Stimulated activated naive CD8-positive, alpha-beta T cell treated with anti-CD3 and anti-CD28 coated beads, Interleukin-15, amount 100 ng/mL, for 72 hours (primary cell): Measurements from ENCODE around the gene ACER3.
"Not testable (repeated sequence)": the region's sequence is repeated elsewhere in the genome, so short reads cannot be mapped to it uniquely, and the experiment has no call there.

Experiments used
- ATAC-seq: fragments of 150-1000 bp; cut with Tn5 transposase; 2 replicates; pipeline ENCODE4 v1.10.0; 2021; ENCODE audit warnings: mild to moderate bottlenecking, moderate library complexity
- DNase-seq, 2 donors: peaks; one replicate each; pipeline ENCODE4 v3.0.0; 2021 to 2022
- H3K27ac Mint-ChIP-seq, 2 donors: one replicate each; pipeline ENCODE4 v1.8.0; 2022; ENCODE audit warnings: mild to moderate bottlenecking in 2 of 2, mixed read lengths in 2 of 2, moderate library complexity in 2 of 2
- H3K27me3 Mint-ChIP-seq: one replicate; pipeline ENCODE4 v1.8.0; 2022; ENCODE audit warnings: mixed read lengths
- H3K4me1 Mint-ChIP-seq: one replicate; pipeline ENCODE4 v1.8.0; 2022; ENCODE audit warnings: mild to moderate bottlenecking, mixed read lengths
- H3K4me3 Mint-ChIP-seq, 2 donors: one replicate each; pipeline ENCODE4 v1.8.0; 2022; ENCODE audit warnings: mild to moderate bottlenecking in 2 of 2, mixed read lengths in 2 of 2, moderate library complexity in 1 of 2
- H3K9me3 Mint-ChIP-seq, 2 donors: one replicate each; pipeline ENCODE4 v1.8.0; 2022; ENCODE audit warnings: mixed read lengths in 2 of 2

The ACER3 gene

DNA sequence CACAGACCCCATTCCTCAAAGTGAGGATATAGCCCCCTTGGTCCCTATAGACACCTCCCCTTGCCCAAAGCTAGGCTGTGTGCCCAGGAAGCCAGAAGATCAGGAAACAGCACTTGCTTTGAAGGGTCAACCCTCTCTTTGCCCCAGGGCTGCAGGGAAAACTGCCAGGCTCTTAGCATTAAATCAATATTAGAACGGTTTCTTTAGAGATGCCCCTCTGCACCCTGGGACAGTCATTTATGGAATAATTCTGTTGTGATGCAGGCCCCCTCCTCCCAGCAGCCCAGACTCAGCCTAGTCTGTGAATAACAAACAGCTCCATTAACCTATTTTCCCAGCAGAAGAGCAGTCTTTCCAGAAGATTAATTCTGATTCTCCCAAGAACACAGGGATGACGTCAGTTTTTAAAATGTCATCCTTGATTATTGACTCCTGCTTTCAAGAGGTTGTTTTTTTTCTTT is 194.4 kb downstream of the ACER3 start:
- Mint-ChIP-seq H3K27ac (no peak overlapping the region), H3K9me3 (peaks cover 4 to 16% of the 10 kb centered on the region in 2 donors), H3K4me3 (no peak overlapping the region), H3K27me3 (no peaks in the 10 kb centered on the region), H3K4me1 (no peaks in the 10 kb centered on the region)
- no peak for DNase-seq
- ATAC-seq: no peak

DNA sequence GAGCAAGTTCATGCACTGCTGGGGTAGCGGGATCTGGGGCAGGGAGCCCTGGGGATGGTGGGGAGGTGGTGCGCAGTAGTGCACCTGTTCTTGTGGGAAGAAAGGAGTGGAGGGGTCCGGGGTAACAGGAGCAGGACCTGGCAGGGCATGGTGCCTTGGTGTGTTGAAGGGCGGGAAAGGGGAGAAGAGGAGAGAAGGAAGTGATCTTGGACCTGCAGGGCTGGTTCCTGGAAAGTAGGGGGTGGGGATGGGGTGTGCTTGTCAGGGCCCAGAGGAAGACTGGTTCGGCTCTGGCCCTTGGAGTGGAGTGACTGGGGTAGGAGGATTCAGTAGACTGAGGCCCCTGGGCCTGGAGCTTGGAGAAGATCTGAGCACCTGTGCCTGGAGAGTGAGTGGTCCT is 195.2 kb downstream of the ACER3 start:
- H3K4me3 Mint-ChIP-seq: no peak overlapping the region
- no peak for DNase-seq
- peaks cover 4 to 16% of the 10 kb centered on the region in 2 donors for H3K9me3 Mint-ChIP-seq
- ATAC-seq: no peak
- H3K27ac Mint-ChIP-seq: no peak overlapping the region
- no peaks in the 10 kb centered on the region for H3K4me1 Mint-ChIP-seq
- no peaks in the 10 kb centered on the region for H3K27me3 Mint-ChIP-seq

- DNase-seq: no peak
- no peak overlapping the region for H3K4me3 Mint-ChIP-seq
- H3K27me3 Mint-ChIP-seq: no peaks in the 10 kb centered on the region
- H3K27ac Mint-ChIP-seq: no peak overlapping the region
- peaks cover 4 to 16% of the 10 kb centered on the region in 2 donors for H3K9me3 Mint-ChIP-seq
- ATAC-seq: no peak
- no peaks in the 10 kb centered on the region for H3K4me1 Mint-ChIP-seq
These were observed 196.2 kb downstream of the ACER3 start for GRCh38 chr11:77056814-77057402.

GRCh38 chr11:77057938-77058474 is 197.3 kb downstream of the ACER3 start:
- DNase-seq: no peak
- no peaks in the 10 kb centered on the region for H3K4me1 Mint-ChIP-seq
- no peaks in the 10 kb centered on the region for H3K27me3 Mint-ChIP-seq
- no peak overlapping the region for H3K27ac Mint-ChIP-seq
- H3K9me3 Mint-ChIP-seq: peaks cover 4 to 16% of the 10 kb centered on the region in 2 donors
- ATAC-seq: no peak
- H3K4me3 Mint-ChIP-seq: no peak overlapping the region

DNA sequence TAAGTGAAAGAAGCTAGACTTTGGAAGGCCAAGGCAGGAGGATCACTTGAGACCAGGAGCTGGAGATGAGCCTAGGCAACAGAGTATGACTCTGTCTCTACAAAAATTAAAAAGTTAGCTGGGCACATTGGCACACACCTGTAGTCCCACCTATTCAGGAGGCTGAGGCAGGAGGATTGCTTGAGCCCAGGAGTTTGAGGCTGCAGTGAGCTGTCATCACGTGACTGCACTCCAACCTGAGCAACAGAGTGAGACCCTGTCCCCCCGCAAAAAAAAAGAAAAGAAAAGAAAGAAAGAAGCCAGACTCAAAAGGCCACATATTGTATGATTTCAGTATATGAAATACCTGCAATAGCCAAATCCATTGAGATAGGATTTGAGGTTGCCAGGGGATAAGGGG is 198.2 kb downstream of the ACER3 start:
- H3K4me3 Mint-ChIP-seq: no peak overlapping the region
- H3K27me3 Mint-ChIP-seq: no peaks in the 10 kb centered on the region
- peaks cover 4 to 16% of the 10 kb centered on the region in 2 donors for H3K9me3 Mint-ChIP-seq
- H3K4me1 Mint-ChIP-seq: no peaks in the 10 kb centered on the region
- DNase-seq (no peak), ATAC-seq (no peak)
- peak overlapping the region in 1 of 2 donors; percentile 16 for H3K27ac Mint-ChIP-seq

DNA sequence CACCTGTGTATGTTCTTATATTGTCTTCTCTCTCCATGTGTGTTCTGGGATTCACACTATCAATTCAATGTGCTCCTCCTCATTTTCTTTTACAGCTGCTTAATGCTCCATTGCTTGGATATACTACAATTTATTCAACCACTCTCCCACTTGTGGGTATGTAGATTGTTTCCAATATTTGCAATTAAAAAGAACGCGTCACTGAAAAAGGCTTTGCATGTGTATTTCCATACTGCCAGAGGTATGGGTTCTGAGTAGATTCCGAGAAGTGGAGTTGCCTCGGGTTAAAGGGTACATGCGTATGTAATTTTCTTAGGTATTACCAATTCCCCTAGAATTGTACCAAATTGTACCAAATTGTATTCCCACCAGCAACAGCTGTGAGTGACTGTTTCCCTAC is 199.1 kb downstream of the ACER3 start:
- Mint-ChIP-seq H3K9me3 (peaks cover 4 to 16% of the 10 kb centered on the region in 2 donors), H3K27me3 (no peaks in the 10 kb centered on the region), H3K4me1 (peaks cover 2% of the 10 kb centered on the region), H3K4me3 (no peak overlapping the region), H3K27ac (no peak overlapping the region)
- DNase-seq: no peak
- ATAC-seq: no peak

- H3K9me3 Mint-ChIP-seq: peaks cover 4 to 16% of the 10 kb centered on the region in 2 donors
- no peak overlapping the region for H3K4me3 Mint-ChIP-seq
- no peak overlapping the region for H3K27ac Mint-ChIP-seq
- DNase-seq (no peak), ATAC-seq (no peak)
- peaks cover 6% of the 10 kb centered on the region for H3K4me1 Mint-ChIP-seq
- H3K27me3 Mint-ChIP-seq: no peaks in the 10 kb centered on the region
These were observed 199.5 kb downstream of the ACER3 start for GRCh38 chr11:77060234-77060633.

GRCh38 chr11:77061258-77061657 is 200.5 kb downstream of the ACER3 start:
- not testable (repeated sequence) for ATAC-seq, H3K4me3 Mint-ChIP-seq, DNase-seq, H3K27me3 Mint-ChIP-seq, H3K27ac Mint-ChIP-seq, H3K9me3 Mint-ChIP-seq
- H3K4me1 Mint-ChIP-seq: peaks cover 14% of the 10 kb centered on the region

GRCh38 chr11:77062924-77063323 is 202.2 kb downstream of the ACER3 start:
- Mint-ChIP-seq H3K9me3 (no peaks in the 10 kb centered on the region), H3K27ac (no peak overlapping the region), H3K27me3 (no peaks in the 10 kb centered on the region), H3K4me3 (no peak overlapping the region), H3K4me1 (peaks cover 22% of the 10 kb centered on the region)
- no peak for DNase-seq
- no peak for ATAC-seq

GRCh38 chr11:77063407-77063806 is 202.7 kb downstream of the ACER3 start:
- no peak for DNase-seq
- no peak overlapping the region for H3K4me3 Mint-ChIP-seq

DNA sequence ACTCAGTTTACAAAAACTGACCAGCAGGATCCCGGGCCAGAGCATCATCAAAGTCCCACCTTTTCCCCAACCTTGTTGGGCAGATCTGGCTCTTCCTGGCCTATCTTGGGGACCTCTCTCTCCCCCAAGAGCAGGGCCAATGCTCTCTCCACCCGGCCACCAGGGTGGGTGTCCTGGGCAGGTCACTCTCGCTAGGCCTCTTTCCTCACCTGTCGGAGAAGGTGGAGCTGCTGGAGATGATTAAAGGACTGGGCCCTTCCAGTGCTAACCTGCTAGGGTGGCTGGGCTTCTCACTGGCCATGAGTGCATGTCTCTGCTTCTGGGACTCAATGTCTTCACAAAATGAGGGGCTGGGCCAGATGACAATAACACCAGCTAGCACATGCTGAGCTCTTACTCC is 203.1 kb downstream of the ACER3 start:
- H3K27ac Mint-ChIP-seq: no peak overlapping the region
- no peak for DNase-seq
- H3K9me3 Mint-ChIP-seq: no peaks in the 10 kb centered on the region
- H3K27me3 Mint-ChIP-seq: no peaks in the 10 kb centered on the region
- no peak for ATAC-seq
- no peak overlapping the region for H3K4me3 Mint-ChIP-seq
- peaks cover 31% of the 10 kb centered on the region for H3K4me1 Mint-ChIP-seq

More at GRCh38 chr11:77063407-77063806, 202.7 kb downstream of the ACER3 start:
- no peaks in the 10 kb centered on the region for H3K9me3 Mint-ChIP-seq
- no peaks in the 10 kb centered on the region for H3K27me3 Mint-ChIP-seq
- no peak overlapping the region for H3K27ac Mint-ChIP-seq
- H3K4me1 Mint-ChIP-seq: peaks cover 27% of the 10 kb centered on the region
- ATAC-seq: no peak

- no peak overlapping the region for H3K4me3 Mint-ChIP-seq
These were observed 204.0 kb downstream of the ACER3 start for GRCh38 chr11:77064648-77065217.

GRCh38 chr11:77065878-77066228 is 205.1 kb downstream of the ACER3 start:
- peak in 1 of 2 donors; percentile 26 for DNase-seq
- Mint-ChIP-seq H3K27me3 (no peaks in the 10 kb centered on the region), H3K4me3 (peak overlapping the region; percentile 86 to 94), H3K4me1 (peaks cover 32% of the 10 kb centered on the region), H3K27ac (peak overlapping the region; percentile 33 to 96), H3K9me3 (no peaks in the 10 kb centered on the region)
- no peak for ATAC-seq

More at GRCh38 chr11:77064648-77065217, 204.0 kb downstream of the ACER3 start:
- no peaks in the 10 kb centered on the region for H3K9me3 Mint-ChIP-seq
- DNase-seq (no peak), ATAC-seq (no peak)
- H3K27me3 Mint-ChIP-seq: no peaks in the 10 kb centered on the region
- no peak overlapping the region for H3K27ac Mint-ChIP-seq
- peaks cover 32% of the 10 kb centered on the region for H3K4me1 Mint-ChIP-seq

DNA sequence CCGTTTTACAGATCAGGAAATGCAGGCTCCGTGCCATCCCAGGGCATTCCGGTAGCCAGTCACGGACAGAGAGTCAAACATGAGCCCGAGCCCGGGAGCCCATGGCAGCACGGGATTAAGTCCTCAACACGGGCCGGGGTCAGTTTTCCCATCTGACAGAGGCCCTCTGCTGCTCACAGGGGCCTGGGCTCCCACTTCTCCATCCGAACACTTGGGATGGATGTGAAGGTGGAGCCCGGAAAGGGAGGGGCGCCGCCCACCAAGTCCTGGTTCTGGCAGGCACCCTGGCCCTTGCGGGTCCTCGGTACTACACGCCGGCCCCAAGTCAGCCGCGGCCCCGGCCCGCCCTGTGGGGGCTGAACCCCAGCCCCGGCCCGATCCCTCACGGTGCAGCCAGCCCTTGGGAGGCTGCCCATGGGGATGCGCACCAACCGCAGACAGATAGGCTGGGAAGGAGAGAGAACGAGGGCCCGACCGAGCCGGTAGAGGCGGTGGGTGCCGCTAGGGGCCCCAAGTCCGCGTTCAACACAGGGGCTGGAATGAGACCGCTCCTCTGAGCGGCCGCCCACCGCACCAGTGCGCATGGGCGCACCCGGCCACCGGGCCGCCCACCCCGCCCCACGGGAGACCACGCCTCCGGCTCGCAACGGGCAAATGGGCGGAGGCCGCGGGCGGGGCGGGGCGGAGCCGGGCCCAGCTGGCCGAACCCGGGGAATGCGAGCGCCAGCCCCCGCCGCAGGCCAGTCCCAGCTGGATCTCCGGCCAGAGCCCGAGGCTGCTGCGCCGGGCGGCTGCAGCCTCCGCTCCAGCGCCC is 205.7 kb downstream of the ACER3 start, which contains the start of gene CAPN5:
Gene CAPN5 (plus strand): TSS at position 743 of the 814 bp plus-strand sequence. CDS start 17,916 bp downstream, outside the sequence.
- peak within 1 kb of the TSS; percentile 86 to 94 for H3K4me3 Mint-ChIP-seq
- peak within 1 kb of the TSS; percentile 40 to 96 for H3K27ac Mint-ChIP-seq
- DNase-seq (peak; percentile 84 to 92), ATAC-seq (peak; percentile 90)
- peaks cover 33% of the 10 kb centered on the region for H3K4me1 Mint-ChIP-seq
- H3K9me3 Mint-ChIP-seq: no peaks in the 10 kb centered on the region
- no peaks in the 10 kb centered on the region for H3K27me3 Mint-ChIP-seq

DNA sequence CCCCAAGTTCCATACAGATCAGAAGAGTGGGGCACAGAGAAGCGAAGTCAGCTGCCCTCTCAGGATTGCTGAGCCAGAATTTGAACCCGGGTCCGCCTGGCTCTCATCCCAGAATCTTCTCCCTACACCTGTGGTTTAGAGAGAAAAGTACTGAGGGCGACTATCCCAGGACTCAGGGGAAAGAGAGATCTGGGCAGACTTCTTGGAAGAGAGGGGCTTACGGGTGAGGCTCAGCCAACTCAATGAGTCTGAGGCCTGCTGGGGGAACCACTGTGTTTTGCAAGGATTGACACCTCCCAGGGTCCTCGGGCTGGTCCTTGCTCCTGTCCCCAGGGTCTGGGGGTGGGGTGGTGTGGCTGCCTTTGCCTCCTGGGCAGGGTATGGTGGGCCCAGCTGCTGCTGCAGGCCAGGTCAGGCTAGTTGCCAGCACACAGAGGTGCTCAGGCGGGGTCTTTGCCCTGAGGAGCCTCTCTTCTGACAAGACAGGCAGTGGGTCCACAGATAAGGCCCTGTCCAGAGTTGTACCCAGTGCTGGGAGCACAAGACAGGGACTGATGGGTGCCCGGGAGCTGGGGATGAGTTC is 207.2 kb downstream of the ACER3 start:
- DNase-seq (no peak), ATAC-seq (no peak)
- no peaks in the 10 kb centered on the region for H3K27me3 Mint-ChIP-seq
- H3K4me1 Mint-ChIP-seq: peaks cover 49% of the 10 kb centered on the region
- H3K9me3 Mint-ChIP-seq: no peaks in the 10 kb centered on the region
- no peak overlapping the region for H3K27ac Mint-ChIP-seq
- H3K4me3 Mint-ChIP-seq: peak overlapping the region; percentile 81 to 87
